Stimulated activated naive CD4-positive, alpha-beta T cell treated with Interleukin-2 at 50 U/mL for 16 hours (primary cell): ENCODE measurements around the gene NDUFAB1.
"Not testable (repeated sequence)": the region's sequence is repeated elsewhere in the genome, so short reads cannot be mapped to it uniquely, and the experiment has no call there.

Experiments
- DNase-seq: peaks from one replicate; lab custom pipeline; 2025; lab: John Stamatoyannopoulos, UW

NDUFAB1 gene

GRCh38 chr16:23584186-23585076, 11.7 kb downstream of the NDUFAB1 start:
- DNase-seq = no peak

GRCh38 chr16:23583271-23583670, 12.8 kb downstream of the NDUFAB1 start:
- DNase-seq = not testable (repeated sequence)

- no peak for DNase-seq
Observed at GRCh38 chr16:23581764-23582163, 14.4 kb downstream of the NDUFAB1 start.

GRCh38 chr16:23580391-23580790, 15.7 kb downstream of the NDUFAB1 start:
- DNase-seq = no peak

- no peak for DNase-seq
Observed at GRCh38 chr16:23579371-23579770, 16.7 kb downstream of the NDUFAB1 start.

- no peak for DNase-seq
Observed at GRCh38 chr16:23578101-23578830, 17.9 kb downstream of the NDUFAB1 start.

- DNase-seq = no peak
Observed at GRCh38 chr16:23577493-23577892, 18.6 kb downstream of the NDUFAB1 start.

GRCh38 chr16:23575834-23576233, 20.3 kb downstream of the NDUFAB1 start:
- DNase-seq = no peak

GRCh38 chr16:23573817-23574216, 22.3 kb downstream of the NDUFAB1 start:
- DNase-seq = no peak

GRCh38 chr16:23572394-23572793, 23.7 kb downstream of the NDUFAB1 start:
- no peak for DNase-seq

- no peak for DNase-seq
Observed at GRCh38 chr16:23571895-23572294, 24.2 kb downstream of the NDUFAB1 start.

GRCh38 chr16:23570992-23571632, 25.0 kb downstream of the NDUFAB1 start:
- no peak for DNase-seq

GRCh38 chr16:23567602-23568001, 28.5 kb downstream of the NDUFAB1 start:
- DNase-seq = no peak

- DNase-seq = no peak
Observed at GRCh38 chr16:23566724-23567123, 29.4 kb downstream of the NDUFAB1 start.

- no peak for DNase-seq
Observed at GRCh38 chr16:23564575-23565363, 31.3 kb downstream of the NDUFAB1 start.

GRCh38 chr16:23563186-23563585, 32.9 kb downstream of the NDUFAB1 start:
- DNase-seq = no peak

GRCh38 chr16:23562505-23562904, 33.6 kb downstream of the NDUFAB1 start:
- DNase-seq = no peak

- DNase-seq = no peak
Observed at GRCh38 chr16:23561586-23561985, 34.5 kb downstream of the NDUFAB1 start.

GRCh38 chr16:23557779-23558702, 38.1 kb downstream of the NDUFAB1 start:
- DNase-seq = no peak

GRCh38 chr16:23556881-23557778, 39.0 kb downstream of the NDUFAB1 start, which contains the start of the genes EARS2 and UBFD1:
EARS2 (minus strand) TSS chr16:23557350; CDS start chr16:23557343, 7 bp downstream.
UBFD1 (plus strand) TSS chr16:23557727; CDS start chr16:23557743, 16 bp downstream.
- DNase-seq = peak; percentile 97
